ENCODE results near the gene LCTL.

LCTL gene

GRCh38 chr15:66587749-66588148, 22.0 kb upstream of the LCTL start:
- ChIA-PET CTCF (interaction anchor here (1.4 kb wide), 1 partner anchor 264 kb away, joined by 3 read pairs; no protein-coding TSS in a partner anchor), POLR2A (no interaction called here)
- no peak for DNase-seq (ENCODE audit: extremely low spot score)
- TF ChIP-seq CTCF (IDR thresholded peaks at IDR 0.05; ENCODE audit: control extremely low read depth, extremely low read depth, low read depth, missing control alignments): no peak

GRCh38 chr15:66587020-66587419, 21.2 kb upstream of the LCTL start:
- POLR2A ChIA-PET: no interaction called here

GRCh38 chr15:66586155-66586976, 20.6 kb upstream of the LCTL start:
- no peak for DNase-seq (ENCODE audit: extremely low spot score)
- CTCF ChIA-PET: no interaction called here
- no peak for TF ChIP-seq CTCF (IDR thresholded peaks at IDR 0.05; ENCODE audit: control extremely low read depth, extremely low read depth, low read depth, missing control alignments)
- POLR2A ChIA-PET: no interaction called here

More at GRCh38 chr15:66587020-66587419, 21.2 kb upstream of the LCTL start:
- TF ChIP-seq CTCF (IDR thresholded peaks at IDR 0.05; ENCODE audit: control extremely low read depth, extremely low read depth, low read depth, missing control alignments): no peak
- CTCF ChIA-PET: no interaction called here
- DNase-seq (ENCODE audit: extremely low spot score): no peak

- ChIA-PET POLR2A (no interaction called here), CTCF (interaction anchor here (1.2 to 1.5 kb wide), 3 partner anchors 16 to 268 kb away, joined by 3 to 4 read pairs (median 3); no protein-coding TSS in a partner anchor)
- no peak for TF ChIP-seq CTCF (IDR thresholded peaks at IDR 0.05; ENCODE audit: control extremely low read depth, extremely low read depth, low read depth, missing control alignments)
- no peak for DNase-seq (ENCODE audit: extremely low spot score)
Measured at GRCh38 chr15:66581972-66582537, 16.3 kb upstream of the LCTL start.

GRCh38 chr15:66580643-66581042, 14.8 kb upstream of the LCTL start:
- no peak for TF ChIP-seq CTCF (IDR thresholded peaks at IDR 0.05; ENCODE audit: control extremely low read depth, extremely low read depth, low read depth, missing control alignments)
- ChIA-PET CTCF (interaction anchor here (1.3 to 1.8 kb wide), 3 partner anchors 9 to 42 kb away, joined by 3 to 4 read pairs (median 4); no protein-coding TSS in a partner anchor), POLR2A (no interaction called here)
- DNase-seq (ENCODE audit: extremely low spot score): no peak

- ChIA-PET CTCF (no interaction called here), POLR2A (interaction anchor here (0.6 kb wide), 1 partner anchor 236 kb away, joined by 7 read pairs; no protein-coding TSS in a partner anchor)
- TF ChIP-seq CTCF (IDR thresholded peaks at IDR 0.05; ENCODE audit: control extremely low read depth, extremely low read depth, low read depth, missing control alignments): no peak
- DNase-seq (ENCODE audit: extremely low spot score): no peak
Measured at GRCh38 chr15:66578286-66578875, 12.6 kb upstream of the LCTL start.

Data from GM10248 (cell line).